HCT116 (cell line): ENCODE results near the gene MESD.

Experiments used
- CEBPB ChIP-seq: IDR thresholded peaks from 2 replicates; pipeline ENCODE4 v1.6.1; 2012; ENCODE audit warnings: low read depth
- CTCF ChIP-seq, 3 experiments: fragments of 200-600 bp in 1 of 3; sonication (generic) in 1 of 3; IDR thresholded peaks in 2 of 3; conservative IDR thresholded peaks in 1 of 3; 2 replicates each; pipeline ENCODE4 v1.5.1; 2012 to 2017; ENCODE audit warnings: low read depth in 2 of 3, low read length in 2 of 3, antibody characterized with exemption in 1 of 3, borderline replicate concordance in 1 of 3, control low read depth in 1 of 3, mild to moderate bottlenecking in 1 of 3, mixed read lengths in 1 of 3, mixed run types in 1 of 3, moderate library complexity in 1 of 3; ENCODE audit not compliant: insufficient read depth in 1 of 3
- EZH2 ChIP-seq: fragments of 200-600 bp; sonication (generic); IDR thresholded peaks from 2 replicates; pipeline ENCODE4 v1.6.1; 2017; ENCODE audit warnings: antibody characterized with exemption, mixed run types
- EZH2phosphoT487 ChIP-seq: fragments of 200-600 bp; IDR thresholded peaks from 2 replicates; pipeline ENCODE4 v1.6.1; 2018; ENCODE audit warnings: antibody characterized with exemption, borderline replicate concordance
- MAX ChIP-seq: IDR thresholded peaks from 2 replicates; pipeline ENCODE4 v1.6.1; 2012
- POLR2A ChIP-seq: IDR thresholded peaks from 2 replicates; pipeline ENCODE4 v1.7.0; 2011; ENCODE audit warnings: borderline replicate concordance; ENCODE audit not compliant: insufficient read depth, insufficient read length; ENCODE audit errors: extremely low read depth
- POLR2AphosphoS5 ChIP-seq: IDR thresholded peaks from 2 replicates; pipeline ENCODE4 v1.6.1; 2011; ENCODE audit warnings: mild to moderate bottlenecking, low read depth, low read length, moderate library complexity
- RAD21 ChIP-seq: IDR thresholded peaks from 2 replicates; pipeline ENCODE4 v1.6.1; 2012; ENCODE audit warnings: low read depth, mild to moderate bottlenecking
- REST ChIP-seq: IDR thresholded peaks from 2 replicates; pipeline ENCODE4 v1.6.1; 2012; ENCODE audit warnings: low read depth
- SIN3A ChIP-seq: IDR thresholded peaks from 2 replicates; pipeline ENCODE4 v1.6.1; 2012; ENCODE audit warnings: low read depth
- SRF ChIP-seq: IDR thresholded peaks from 2 replicates; pipeline ENCODE4 v1.6.1; 2012; ENCODE audit warnings: low read depth
- TCF7L2 ChIP-seq: IDR thresholded peaks from 2 replicates; pipeline ENCODE4 v1.7.0; 2011; ENCODE audit warnings: borderline replicate concordance, inconsistent platforms; ENCODE audit not compliant: insufficient read depth, insufficient read length; ENCODE audit errors: extremely low read depth
- ZNF274 ChIP-seq: fragments of 200-500 bp; sonication (Bioruptor generic); IDR thresholded peaks from 2 replicates; pipeline ENCODE4 v1.6.1; 2014; ENCODE audit warnings: mild to moderate bottlenecking, low read depth, low read length, inconsistent platforms

- TF ChIP-seq SRF, result no peak
- TF ChIP-seq CTCF (IDR thresholded peaks at IDR 0.05 in 2 of 3, conservative IDR thresholded peaks at IDR 0.05 in 1 of 3; ENCODE audit: borderline replicate concordance in 1 of 3, insufficient read depth in 1 of 3, low read depth in 2 of 3, low read length in 2 of 3), result no peak
- no peak for TF ChIP-seq SIN3A
- TF ChIP-seq ZNF274, result no peak
- TF ChIP-seq RAD21, result no peak
- no peak for TF ChIP-seq POLR2A
- no peak for TF ChIP-seq MAX
- no peak for TF ChIP-seq POLR2AphosphoS5
- TF ChIP-seq EZH2, result no peak
- TF ChIP-seq REST, result no peak
- TF ChIP-seq TCF7L2, result no peak
- no peak for TF ChIP-seq CEBPB
- TF ChIP-seq EZH2phosphoT487, result no peak
Observed at GRCh38 chr15:81029414-81030300, 40.0 kb upstream of the MESD start.
